Activated CD4-positive, CD25-positive, alpha-beta regulatory T cell treated with anti-CD3 and anti-CD28 coated beads, Interleukin-2, amount 50 U/mL, for 16 hours (primary cell): ENCODE results near the gene TYW1.
"Not testable (repeated sequence)": the region's sequence is repeated elsewhere in the genome, so short reads cannot be mapped to it uniquely, and the experiment has no call there.

Source experiments
- DNase-seq: peaks from one replicate; pipeline ENCODE4 v3.0.0-alpha.2; 2020; ENCODE audit warnings: low read depth, low spot score

Gene TYW1

GRCh38 chr7:67248364-67248763, 251.7 kb downstream of the TYW1 start:
- DNase-seq, result not testable (repeated sequence)

- no peak for DNase-seq
Measured at GRCh38 chr7:67251986-67252558, 255.4 kb downstream of the TYW1 start.

- not testable (repeated sequence) for DNase-seq
Measured at GRCh38 chr7:67255076-67255475, 258.4 kb downstream of the TYW1 start.

GRCh38 chr7:67257779-67258178, 261.1 kb downstream of the TYW1 start:
- not testable (repeated sequence) for DNase-seq

- DNase-seq, result not testable (repeated sequence)
Measured at GRCh38 chr7:67259363-67259762, 262.7 kb downstream of the TYW1 start.

GRCh38 chr7:67260166-67260586, 263.5 kb downstream of the TYW1 start:
- not testable (repeated sequence) for DNase-seq

GRCh38 chr7:67264000-67264399, 267.4 kb downstream of the TYW1 start:
- DNase-seq, result not testable (repeated sequence)

- DNase-seq, result not testable (repeated sequence)
Measured at GRCh38 chr7:67266070-67266469, 269.4 kb downstream of the TYW1 start.

- no peak for DNase-seq
Measured at GRCh38 chr7:67267914-67268313, 271.3 kb downstream of the TYW1 start.

GRCh38 chr7:67269916-67270315, 273.3 kb downstream of the TYW1 start:
- DNase-seq, result not testable (repeated sequence)
